Measurements from ENCODE around the gene PRSS50.

- TF ChIP-seq CTCF (IDR thresholded peaks at IDR 0.05; ENCODE audit: borderline replicate concordance, extremely low read depth, low read length, poor library complexity, severe bottlenecking), result no peak
- TF ChIP-seq EZH2 (IDR thresholded peaks at IDR 0.05; ENCODE audit: borderline replicate concordance, low read depth, low read length, severe bottlenecking), result no peak
Observed at GRCh38 chr3:46684891-46685290, 32.8 kb downstream of the PRSS50 start.
